C4-2B (cell line): ENCODE data around the gene WDR37.

ENCODE experiments used
- H3K27ac ChIP-seq: fragments of 450-650 bp; 2 replicates; pipeline ENCODE4 v1.5.1; 2017
- ZFX ChIP-seq: fragments of 450-650 bp; IDR thresholded peaks from 2 replicates; pipeline ENCODE4 v1.6.1; 2017
- TF ChIP-seq, protein P1 (sequence below): fragments of 450-650 bp; conservative IDR thresholded peaks from 2 replicates; pipeline ENCODE4 v1.5.1; 2017; ENCODE audit warnings: mild to moderate bottlenecking

WDR37 gene

DNA sequence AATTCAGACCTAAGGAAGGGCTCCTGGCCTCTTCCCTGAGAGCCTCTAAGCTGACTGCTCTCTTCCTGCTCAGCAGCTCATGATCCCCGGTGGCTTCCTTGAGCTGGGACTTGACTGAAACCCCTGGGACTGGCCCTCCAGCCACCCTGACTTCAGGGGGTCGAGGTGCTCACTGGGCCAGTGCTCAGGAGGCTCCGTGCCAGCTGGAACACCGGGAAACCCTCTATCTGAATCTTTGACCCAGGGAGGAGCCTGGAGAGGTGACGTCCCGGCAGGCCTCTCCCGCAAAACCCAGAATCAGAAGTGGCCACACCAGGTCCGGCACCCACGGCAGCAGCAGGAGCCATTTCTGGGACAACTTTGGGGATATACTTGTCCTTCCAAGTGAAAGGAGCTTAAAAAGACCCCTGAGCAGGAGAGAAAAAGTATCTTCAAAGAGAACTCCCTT, 110.7 kb downstream of the WDR37 start:
- no peak overlapping the region for H3K27ac ChIP-seq
- TF ChIP-seq, protein P1, sequence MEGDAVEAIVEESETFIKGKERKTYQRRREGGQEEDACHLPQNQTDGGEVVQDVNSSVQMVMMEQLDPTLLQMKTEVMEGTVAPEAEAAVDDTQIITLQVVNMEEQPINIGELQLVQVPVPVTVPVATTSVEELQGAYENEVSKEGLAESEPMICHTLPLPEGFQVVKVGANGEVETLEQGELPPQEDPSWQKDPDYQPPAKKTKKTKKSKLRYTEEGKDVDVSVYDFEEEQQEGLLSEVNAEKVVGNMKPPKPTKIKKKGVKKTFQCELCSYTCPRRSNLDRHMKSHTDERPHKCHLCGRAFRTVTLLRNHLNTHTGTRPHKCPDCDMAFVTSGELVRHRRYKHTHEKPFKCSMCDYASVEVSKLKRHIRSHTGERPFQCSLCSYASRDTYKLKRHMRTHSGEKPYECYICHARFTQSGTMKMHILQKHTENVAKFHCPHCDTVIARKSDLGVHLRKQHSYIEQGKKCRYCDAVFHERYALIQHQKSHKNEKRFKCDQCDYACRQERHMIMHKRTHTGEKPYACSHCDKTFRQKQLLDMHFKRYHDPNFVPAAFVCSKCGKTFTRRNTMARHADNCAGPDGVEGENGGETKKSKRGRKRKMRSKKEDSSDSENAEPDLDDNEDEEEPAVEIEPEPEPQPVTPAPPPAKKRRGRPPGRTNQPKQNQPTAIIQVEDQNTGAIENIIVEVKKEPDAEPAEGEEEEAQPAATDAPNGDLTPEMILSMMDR = no peak
- no peak for TF ChIP-seq ZFX

DNA sequence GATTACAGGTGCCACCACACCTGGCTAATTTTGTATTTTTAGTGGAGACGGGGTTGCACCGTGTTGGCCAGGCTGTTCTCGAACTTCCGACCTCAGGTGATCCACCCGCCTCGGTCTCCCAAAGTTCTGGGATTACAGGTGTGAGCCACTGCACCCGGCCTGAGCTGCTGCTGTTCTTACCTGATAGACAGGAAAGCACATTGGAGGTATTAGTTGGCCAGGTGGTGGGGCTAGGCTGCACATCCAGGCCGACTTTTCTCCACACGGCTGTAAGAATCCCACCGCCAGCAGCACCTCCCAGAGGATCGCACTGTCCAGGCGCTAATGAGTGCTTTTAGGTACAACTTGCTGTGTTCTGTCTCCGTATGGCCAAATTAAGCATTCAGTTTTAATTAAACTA, 112.6 kb downstream of the WDR37 start:
- no peak overlapping the region for H3K27ac ChIP-seq
- TF ChIP-seq, protein P1 = no peak
- no peak for TF ChIP-seq ZFX

DNA sequence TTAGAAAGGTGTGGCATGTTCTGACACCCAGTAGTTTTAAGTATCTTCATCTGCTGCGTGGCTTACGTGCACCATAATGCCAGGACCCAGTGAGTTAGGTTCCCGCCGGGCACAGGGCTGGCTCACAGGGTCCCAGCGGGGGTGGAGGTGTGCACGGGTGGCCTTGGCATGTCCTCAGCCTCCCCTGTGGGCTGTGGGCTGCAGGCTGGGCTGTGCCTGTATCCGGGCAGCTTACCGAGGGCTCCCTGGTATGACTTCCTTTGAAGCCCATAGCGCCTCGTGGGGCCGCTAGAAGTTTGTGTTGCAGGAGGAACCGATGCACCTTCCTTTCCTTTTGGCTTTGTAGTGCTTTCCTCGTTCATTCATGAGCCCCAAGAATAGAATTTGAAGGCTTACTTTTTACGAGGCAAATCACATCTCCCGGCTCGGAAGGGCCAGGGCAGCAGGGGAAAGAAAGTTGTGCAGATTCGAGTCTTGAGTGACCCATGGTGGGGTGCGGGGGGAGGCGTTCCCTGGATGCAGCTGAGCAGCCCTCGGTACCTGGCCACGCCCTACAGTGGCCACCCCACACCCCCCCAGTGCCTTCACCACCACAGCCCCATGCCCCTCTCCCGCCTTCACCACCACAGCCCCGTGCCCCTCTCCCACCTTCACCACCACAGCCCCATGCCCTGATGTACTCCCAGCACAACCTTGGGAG, 113.2 kb downstream of the WDR37 start:
- no peak overlapping the region for H3K27ac ChIP-seq
- no peak for TF ChIP-seq ZFX
- TF ChIP-seq, protein P1 = no peak

DNA sequence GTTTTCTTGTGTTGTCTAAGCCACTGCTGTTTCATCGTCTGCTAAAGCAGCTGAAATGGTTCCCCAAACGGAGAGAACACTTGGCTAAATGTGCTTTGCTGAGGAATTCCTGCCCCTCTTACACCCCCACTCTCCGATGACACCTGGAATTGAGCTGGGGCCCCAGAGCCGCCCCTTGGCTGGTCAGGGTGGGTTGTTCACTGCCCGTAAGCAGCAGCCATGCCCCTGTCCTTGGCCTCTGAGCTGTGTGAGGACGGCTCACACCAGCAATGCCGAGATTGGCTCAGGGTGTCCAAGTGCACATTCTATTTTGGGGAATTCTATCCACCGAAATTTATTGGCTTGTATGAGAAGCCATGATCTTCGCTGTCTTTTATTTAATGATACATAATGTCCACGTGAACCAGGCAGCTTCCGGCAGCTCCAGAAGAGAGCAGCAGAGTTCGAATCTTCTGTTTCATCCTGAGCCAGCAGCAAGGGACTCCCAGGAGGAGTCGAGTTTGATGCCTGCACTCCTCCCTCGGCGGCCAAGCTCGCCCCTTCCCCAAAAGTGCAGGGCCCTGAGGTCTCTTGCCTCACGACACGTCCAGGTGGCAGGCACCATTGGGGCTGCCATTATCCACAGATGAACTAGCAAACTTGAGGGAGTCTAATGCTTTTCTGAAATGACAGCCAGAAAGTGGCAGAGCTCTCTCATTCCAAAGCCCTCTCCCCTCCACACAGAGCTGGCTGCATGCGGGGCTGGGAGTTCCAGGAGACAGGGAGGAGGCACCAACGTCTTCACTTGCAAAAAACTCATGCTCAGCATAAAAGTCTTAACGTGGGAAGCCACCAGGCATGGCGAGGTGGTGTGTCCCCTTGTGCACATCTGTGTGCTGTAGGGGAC, 114.0 kb downstream of the WDR37 start:
- no peak for TF ChIP-seq ZFX
- H3K27ac ChIP-seq = no peak overlapping the region

DNA sequence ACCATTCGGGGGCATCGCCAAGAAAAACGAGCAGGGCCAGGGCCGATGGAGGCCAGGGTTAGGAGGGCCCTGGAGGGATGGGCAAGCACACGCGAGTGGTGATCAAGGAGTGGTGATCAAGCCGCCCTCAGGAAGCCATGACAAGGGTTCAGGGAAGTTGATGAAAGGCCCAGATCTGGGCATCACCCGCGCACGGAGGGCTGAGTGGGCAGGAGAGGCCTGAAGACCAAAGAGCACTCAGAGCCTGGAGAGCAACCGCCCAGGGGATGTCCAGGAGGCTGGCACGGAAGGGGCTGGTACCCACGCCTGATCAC, 114.6 kb downstream of the WDR37 start:
- TF ChIP-seq, protein P1 = no peak
- TF ChIP-seq ZFX = no peak
- no peak overlapping the region for H3K27ac ChIP-seq

DNA sequence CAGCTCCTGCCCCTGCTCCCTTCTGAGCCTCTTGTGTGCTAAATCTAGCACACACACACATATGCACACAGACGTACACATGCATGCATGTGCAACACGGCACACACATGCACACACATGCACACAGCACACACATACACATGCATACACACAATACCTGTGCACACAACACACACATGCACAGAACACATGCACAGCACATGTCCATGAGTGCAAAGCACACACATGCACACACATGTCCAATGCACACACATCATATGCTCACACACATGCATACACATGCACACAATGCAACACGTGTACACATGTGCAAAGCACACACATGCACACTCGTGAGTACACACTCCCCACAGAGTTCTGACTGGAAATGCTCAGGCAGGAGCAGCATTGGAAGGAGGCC, 115.0 kb downstream of the WDR37 start:
- TF ChIP-seq, protein P1 = no peak
- H3K27ac ChIP-seq = no peak overlapping the region

DNA sequence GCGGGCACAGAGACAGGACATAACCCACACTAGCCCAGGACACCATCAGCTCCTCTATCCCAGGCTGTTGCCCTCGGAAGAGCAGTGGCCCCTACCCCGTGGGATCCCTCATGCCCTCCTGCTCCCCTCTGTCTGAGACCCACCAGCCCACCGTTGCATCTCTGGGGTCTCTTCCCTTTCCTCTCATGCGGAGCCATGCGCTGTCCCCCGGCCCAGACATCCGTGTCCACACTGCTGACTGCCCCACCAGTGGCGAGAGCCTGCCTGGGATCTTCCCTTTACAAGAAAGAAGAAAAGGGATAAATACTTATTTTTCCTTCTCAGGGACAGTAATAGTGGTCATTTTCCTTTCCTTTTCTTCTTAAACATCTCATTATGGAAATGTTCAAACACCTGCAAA, 115.4 kb downstream of the WDR37 start:
- TF ChIP-seq, protein P1 = no peak
- TF ChIP-seq ZFX = no peak
- H3K27ac ChIP-seq = no peak overlapping the region
